Thymus (tissue), 11 donors: Measurements from ENCODE around the gene INTS15. TPM values are rescaled to one million over a fixed set of nuclear protein-coding genes. Genes with fewer than 3 reads are reported as not detected.

Source experiments
- DNase-seq, 9 donors: peaks; one replicate each; pipeline ENCODE4 v3.0.0-alpha.2; 2013; ENCODE audit warnings: low spot score in 9 of 9, low read depth in 6 of 9, missing footprints in 1 of 9
- H3K27ac ChIP-seq, 2 donors: one replicate each; pipeline ENCODE4 v1.5.1; 2013; ENCODE audit warnings: control low read depth in 1 of 2, low read depth in 1 of 2, low read length in 1 of 2, mild to moderate bottlenecking in 1 of 2, moderate library complexity in 1 of 2
- H3K27me3 ChIP-seq, 2 donors: one replicate each; pipeline ENCODE4 v1.5.1; 2013; ENCODE audit warnings: low read length in 1 of 2; ENCODE audit not compliant: control insufficient read depth in 2 of 2, insufficient read depth in 1 of 2
- H3K36me3 ChIP-seq, 2 donors: one replicate each; pipeline ENCODE4 v1.5.1; 2013; ENCODE audit warnings: low read length in 1 of 2, mild to moderate bottlenecking in 1 of 2, moderate library complexity in 1 of 2; ENCODE audit not compliant: control insufficient read depth in 2 of 2, insufficient read depth in 2 of 2
- H3K4me1 ChIP-seq, 2 donors: one replicate each; pipeline ENCODE4 v1.5.1; 2013; ENCODE audit warnings: low read length in 2 of 2; ENCODE audit not compliant: control insufficient read depth in 2 of 2, insufficient read depth in 2 of 2
- H3K4me3 ChIP-seq, 2 donors: one replicate each; pipeline ENCODE4 v1.5.1; 2013; ENCODE audit warnings: low read length in 2 of 2, control low read depth in 1 of 2, mild to moderate bottlenecking in 1 of 2
- H3K9me3 ChIP-seq, 2 donors: one replicate each; pipeline ENCODE4 v1.5.1; 2013; ENCODE audit warnings: low read length in 1 of 2, mild to moderate bottlenecking in 1 of 2; ENCODE audit not compliant: control insufficient read depth in 2 of 2, insufficient read depth in 1 of 2
- WGBS: extraction: QIAGEN DNeasy Blood & Tissue Kit; methylation state at CpG from one replicate; pipeline ENCODE4 v1.1.7; 2013; 5-methylcytosine and 5-hydroxymethylcytosine counted together
- polyA plus RNA-seq: library from polyadenylated mRNA; stranded (reverse); fragments of 200-250 nt; gene quantifications from one replicate; pipeline ENCODE4 v1.2.3, GENCODE V29; 2013
- total RNA-seq: library from RNA; stranded (reverse); fragments of 120-200 nt; gene quantifications from one replicate; pipeline ENCODE4 v1.2.4, GENCODE V29; 2013
- donor health status: healthy.

Gene INTS15
- total and polyA plus RNA-seq, 2 donors: 16.8 to 28.7 TPM

DNA sequence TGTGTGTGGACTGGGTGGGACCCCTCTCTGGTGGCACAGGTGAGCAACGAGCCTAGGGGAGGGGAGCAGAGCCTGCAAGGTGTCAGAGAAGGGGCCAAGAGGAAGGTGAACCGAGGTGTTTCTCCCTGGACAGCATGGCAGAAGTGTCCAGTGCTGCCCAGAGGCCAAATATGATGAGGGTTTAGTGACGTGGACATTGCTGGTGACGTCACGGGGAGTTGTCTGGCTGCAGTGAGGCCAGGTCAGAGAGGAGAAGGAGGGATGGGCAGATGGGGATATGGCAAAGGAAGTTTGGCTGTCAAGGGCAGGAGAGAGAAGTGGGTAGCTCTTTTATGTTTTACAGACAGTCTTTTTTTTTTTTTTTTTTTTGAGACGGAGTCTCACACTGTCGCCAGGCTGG is 23.0 kb downstream of the INTS15 start:
- DNase-seq: no peak
- H3K27ac ChIP-seq: no peak overlapping the region
- H3K9me3 ChIP-seq: no peaks in the 10 kb centered on the region
- WGBS: 89% methylated on average over 7 of the region's 7 CpGs
- peaks cover 3 to 17% of the 10 kb centered on the region in 2 donors for H3K4me1 ChIP-seq
- H3K36me3 ChIP-seq: peaks cover 10 to 19% of the 10 kb centered on the region in 2 donors
- H3K4me3 ChIP-seq: no peak overlapping the region
- peaks cover 0 to 36% of the 10 kb centered on the region in 2 donors for H3K27me3 ChIP-seq

DNA sequence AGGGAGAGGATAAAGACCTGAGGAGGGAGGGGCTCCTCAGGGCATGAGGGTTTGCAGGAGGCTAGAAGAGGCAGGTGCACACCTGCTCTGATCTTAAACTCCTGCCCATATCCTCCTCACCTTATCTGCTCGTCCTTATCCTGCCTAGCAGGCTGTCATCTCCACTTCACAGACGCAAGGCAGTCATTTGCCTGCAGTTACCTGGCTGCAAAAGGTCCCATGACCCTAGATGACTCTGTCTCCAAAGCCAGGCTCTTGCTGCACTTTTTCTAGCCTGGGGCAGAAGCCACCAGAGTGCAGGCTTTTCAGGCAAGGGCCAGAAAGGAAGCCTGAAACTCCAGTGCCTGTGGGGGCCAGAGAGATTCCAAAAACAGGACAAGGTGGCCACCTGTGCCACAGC is 23.9 kb downstream of the INTS15 start:
- Histone ChIP-seq H3K4me1 (peaks cover 3 to 17% of the 10 kb centered on the region in 2 donors), H3K9me3 (no peaks in the 10 kb centered on the region), H3K36me3 (peaks cover 3 to 12% of the 10 kb centered on the region in 2 donors), H3K27ac (no peak overlapping the region), H3K4me3 (no peak overlapping the region), H3K27me3 (peaks cover 0 to 36% of the 10 kb centered on the region in 2 donors)
- WGBS: 45% methylated on average over 2 of the region's 2 CpGs
- no peak for DNase-seq

DNA sequence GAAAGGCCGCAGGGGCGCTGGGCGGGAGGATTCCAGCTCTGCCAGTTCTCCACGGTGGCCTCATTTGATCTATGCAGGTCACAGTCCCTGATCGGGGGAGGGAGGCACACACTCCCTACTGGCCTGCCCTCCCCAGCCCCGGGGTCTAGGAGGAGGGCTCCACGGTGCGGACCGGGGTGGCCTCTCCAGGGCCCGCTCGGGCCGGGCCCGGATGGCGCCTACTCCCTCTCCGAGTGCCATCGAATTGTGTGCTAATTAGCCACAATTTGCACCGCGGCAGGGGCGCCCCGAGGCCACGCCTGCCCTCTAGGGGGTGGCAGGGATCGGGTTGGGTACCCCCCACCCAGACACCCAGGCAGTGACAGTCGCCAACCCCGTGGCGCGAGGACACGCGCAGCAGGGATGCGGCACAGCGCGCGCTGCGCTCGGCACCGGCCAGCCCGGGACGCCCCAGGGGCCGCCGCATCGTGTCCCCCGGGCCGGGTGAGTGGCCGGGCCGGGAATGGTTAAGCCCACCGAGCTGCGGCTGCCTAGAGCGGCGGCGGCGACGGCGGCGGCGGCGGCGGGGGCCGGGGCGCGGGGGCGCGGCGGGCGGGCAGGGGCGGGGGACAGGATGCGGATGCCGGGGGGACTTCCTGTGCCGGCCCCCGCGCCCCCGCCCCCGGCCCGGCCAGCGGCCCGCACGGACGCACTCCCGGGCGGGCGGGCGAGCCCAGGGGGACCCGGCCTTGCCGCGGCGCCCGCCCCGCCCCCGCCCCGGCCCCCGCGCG is 25.3 kb downstream of the INTS15 start, which contains the start of gene ZNF853:
Gene ZNF853, plus strand, starts transcription at position 658 of the 770 bp plus-strand sequence. CDS start 565 bp downstream, outside the sequence.
- Histone ChIP-seq H3K4me1 (peaks cover 6 to 23% of the 10 kb centered on the region in 2 donors), H3K9me3 (no peaks in the 10 kb centered on the region), H3K4me3 (peak within 1 kb of the TSS; percentile 48 to 85), H3K27me3 (peaks cover 0 to 36% of the 10 kb centered on the region in 2 donors), H3K36me3 (peaks cover 0 to 4% of the 10 kb centered on the region in 2 donors), H3K27ac (no peak within 1 kb of the TSS)
- peak in 1 of 9 donors; percentile 38 for DNase-seq
- 7% methylated on average over 79 of the region's 91 CpGs for whole genome bisulfite sequencing

DNA sequence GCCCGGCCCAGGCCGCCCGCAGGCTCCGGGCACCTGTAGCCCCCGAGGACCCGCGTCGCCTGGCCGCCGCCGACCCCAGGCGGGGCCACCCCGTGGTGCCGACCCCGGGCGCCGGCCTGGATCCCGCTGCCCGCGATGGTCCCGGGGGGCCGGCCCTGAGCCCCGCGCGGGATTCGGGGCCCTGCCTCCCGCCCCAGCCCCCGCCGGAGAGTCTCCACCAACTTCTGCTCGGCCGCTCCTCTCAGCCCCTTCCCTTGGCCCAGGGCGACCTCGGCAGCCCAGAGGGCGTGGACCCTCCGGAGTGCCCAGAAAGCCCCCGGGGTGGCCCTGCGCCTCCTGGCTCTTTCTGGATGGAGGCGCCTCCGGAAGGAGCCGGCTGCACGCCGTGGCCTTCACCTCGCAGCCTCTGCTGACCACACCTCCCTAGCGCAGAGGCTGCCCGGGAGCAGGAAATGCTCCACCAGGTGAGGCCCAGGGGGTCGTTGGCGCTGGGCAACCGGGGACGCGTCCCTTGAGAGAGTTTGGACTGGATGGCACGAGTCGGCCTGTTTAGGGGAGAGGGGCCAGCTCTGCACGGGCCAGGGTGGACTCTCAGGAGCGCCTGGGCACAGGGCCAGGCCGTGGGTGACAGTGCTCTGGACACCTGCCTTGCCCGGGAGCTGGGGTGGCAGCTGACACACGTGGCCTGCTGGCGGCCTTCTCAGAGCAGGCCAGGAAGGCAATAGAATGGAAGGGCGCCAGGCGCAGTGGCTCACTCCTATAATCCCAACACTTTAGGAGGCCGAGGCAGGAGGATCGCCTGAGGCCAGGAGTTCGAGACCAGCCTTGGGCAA is 26.1 kb downstream of the INTS15 start:
- H3K4me3 ChIP-seq: peak overlapping the region; percentile 48 to 85
- peaks cover 9 to 31% of the 10 kb centered on the region in 2 donors for H3K4me1 ChIP-seq
- WGBS: 13% methylated on average over 63 of the region's 63 CpGs
- peaks cover 0 to 36% of the 10 kb centered on the region in 2 donors for H3K27me3 ChIP-seq
- peaks cover 0 to under 1% of the 10 kb centered on the region in 2 donors for H3K9me3 ChIP-seq
- DNase-seq: peak in 1 of 9 donors; percentile 29
- no peak overlapping the region for H3K27ac ChIP-seq
- no peaks in the 10 kb centered on the region for H3K36me3 ChIP-seq

DNA sequence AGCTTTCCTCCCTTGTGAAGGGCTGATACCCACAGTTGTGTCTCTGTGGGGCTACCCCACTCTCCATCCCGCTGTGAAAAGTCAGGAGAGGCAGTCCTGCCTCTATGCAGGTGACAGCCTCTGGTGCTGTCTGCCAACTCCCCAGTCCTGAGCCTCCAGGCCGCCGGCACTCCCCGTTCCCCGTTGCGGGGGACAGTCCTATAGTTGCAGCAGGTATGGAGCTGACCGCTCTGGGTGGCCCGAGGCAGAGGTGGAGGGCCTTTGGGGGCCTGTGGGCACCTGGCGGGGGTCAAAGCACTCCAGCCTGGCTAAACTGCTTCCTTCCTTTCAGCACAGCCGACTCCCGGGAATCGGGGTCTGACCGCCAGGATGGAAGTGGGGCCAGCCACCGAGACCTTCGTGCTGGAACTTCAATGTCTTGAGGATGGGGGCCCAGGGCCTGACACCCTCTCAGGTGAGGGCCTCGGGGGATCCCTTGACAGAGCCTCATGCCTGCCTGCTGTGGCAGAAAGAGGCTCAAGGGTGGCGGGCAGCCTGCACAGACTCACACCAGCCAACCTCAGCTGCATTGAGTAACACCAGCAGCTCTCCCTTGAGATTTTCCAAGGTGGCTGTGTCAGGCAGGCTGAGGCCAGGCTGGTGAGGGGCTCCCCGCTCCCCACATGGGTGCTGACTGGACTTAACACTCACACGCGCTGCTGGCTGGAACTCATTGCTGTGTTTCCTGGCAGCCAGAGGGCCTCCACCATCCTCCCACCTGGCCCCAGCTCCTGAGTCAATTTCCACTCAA is 27.2 kb downstream of the INTS15 start:
- Histone ChIP-seq H3K27me3 (peaks cover 0 to 36% of the 10 kb centered on the region in 2 donors), H3K27ac (no peak overlapping the region), H3K4me3 (no peak overlapping the region), H3K4me1 (peaks cover 20 to 42% of the 10 kb centered on the region in 2 donors), H3K9me3 (peaks cover 0 to 11% of the 10 kb centered on the region in 2 donors), H3K36me3 (peaks cover 0 to 8% of the 10 kb centered on the region in 2 donors)
- no peak for DNase-seq
- WGBS: 93% methylated on average over 20 of the region's 20 CpGs

DNA sequence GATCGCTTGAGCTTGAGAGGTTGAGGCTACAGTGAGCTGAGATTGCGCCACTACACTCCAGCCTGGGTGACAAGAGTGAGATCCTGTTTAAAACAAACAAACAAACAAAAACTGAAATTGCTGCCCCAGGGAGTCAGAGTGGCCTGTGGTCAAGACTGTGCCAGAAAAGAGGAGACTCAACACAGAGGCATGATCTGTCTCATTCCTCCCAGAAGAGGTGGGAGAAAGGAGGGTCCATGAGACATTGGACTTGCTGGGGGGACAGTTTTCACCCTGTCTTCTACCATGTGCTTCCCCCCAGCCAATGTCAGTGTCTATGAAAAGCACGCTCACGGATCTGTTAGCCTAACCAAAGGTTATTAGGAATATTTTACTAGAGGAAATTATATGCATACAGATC is 28.8 kb downstream of the INTS15 start:
- peaks cover 2 to 14% of the 10 kb centered on the region in 2 donors for H3K36me3 ChIP-seq
- peaks cover 0 to 32% of the 10 kb centered on the region in 2 donors for H3K27me3 ChIP-seq
- no peak for DNase-seq
- 85% methylated on average over 4 of the region's 4 CpGs for WGBS
- peaks cover 27 to 50% of the 10 kb centered on the region in 2 donors for H3K4me1 ChIP-seq
- peaks cover 0 to 15% of the 10 kb centered on the region in 2 donors for H3K9me3 ChIP-seq
- H3K4me3 ChIP-seq: no peak overlapping the region
- no peak overlapping the region for H3K27ac ChIP-seq

DNA sequence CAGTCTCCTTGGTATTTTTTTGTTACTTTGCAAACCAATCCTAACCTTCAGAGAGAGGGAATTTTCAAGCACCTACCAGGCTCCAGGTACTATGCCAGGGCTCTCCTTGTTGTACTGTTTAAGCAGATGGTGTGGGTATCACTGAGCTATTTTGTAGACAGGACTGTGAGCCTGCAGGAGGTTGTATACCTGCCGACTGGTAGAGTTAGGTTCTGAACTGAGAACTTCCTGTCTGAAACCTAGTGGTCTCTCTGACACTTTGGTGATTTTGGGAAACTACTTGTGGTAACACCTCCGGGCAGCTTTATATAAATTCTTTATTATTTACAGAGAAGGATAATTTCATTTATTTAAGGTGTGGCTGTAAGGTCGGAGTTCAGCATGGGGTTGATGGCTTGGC is 30.1 kb downstream of the INTS15 start:
- DNase-seq: peak in 1 of 9 donors; percentile 15
- Histone ChIP-seq H3K27ac (no peak overlapping the region), H3K4me3 (no peak overlapping the region), H3K4me1 (peaks cover 35 to 52% of the 10 kb centered on the region in 2 donors), H3K27me3 (peaks cover 0 to 18% of the 10 kb centered on the region in 2 donors), H3K36me3 (peaks cover 2 to 14% of the 10 kb centered on the region in 2 donors), H3K9me3 (peaks cover 0 to 15% of the 10 kb centered on the region in 2 donors)
- WGBS: 79% methylated on average over 3 of the region's 3 CpGs

DNA sequence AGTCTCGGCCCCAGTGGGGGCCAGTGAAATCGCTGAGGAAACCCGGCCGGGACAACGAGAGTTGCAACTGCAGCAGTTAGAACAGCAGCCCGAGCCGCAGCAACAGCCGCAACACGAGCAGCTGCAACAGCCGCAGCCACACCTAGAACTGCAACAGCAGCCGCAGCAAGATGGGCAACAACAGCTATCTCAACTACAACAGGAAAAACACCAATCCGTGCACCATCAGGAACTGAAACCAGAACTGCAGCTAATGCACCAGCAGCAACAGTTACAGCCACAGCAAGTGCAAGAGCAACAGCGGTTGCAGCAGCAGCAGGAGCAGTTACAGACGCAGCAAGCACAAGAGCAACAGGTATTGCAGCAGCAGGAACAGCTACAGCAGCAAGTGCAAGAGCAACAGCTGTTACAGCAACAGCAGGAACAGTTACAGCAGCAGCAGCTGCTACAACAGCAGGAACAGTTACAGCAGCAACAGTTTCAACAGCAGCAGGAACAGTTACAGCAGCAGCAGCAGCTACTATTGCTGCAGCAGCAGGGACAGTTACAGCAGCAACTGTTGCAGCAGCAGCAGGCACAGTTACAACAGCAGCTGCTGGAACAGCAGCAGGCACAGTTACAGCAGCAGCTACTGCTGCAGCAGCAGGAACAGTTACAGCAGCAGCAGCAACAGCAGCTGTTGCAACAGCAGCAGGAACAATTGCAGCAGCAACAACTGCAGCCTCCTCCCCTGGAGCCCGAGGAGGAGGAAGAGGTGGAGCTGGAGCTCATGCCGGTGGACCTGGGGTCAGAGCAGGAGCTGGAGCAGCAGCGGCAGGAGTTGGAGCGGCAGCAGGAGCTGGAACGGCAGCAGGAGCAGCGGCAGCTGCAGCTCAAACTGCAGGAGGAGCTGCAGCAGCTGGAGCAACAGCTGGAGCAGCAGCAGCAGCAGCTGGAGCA is 31.6 kb downstream of the INTS15 start:
- no peak overlapping the region for H3K4me3 ChIP-seq
- DNase-seq: peak in 2 of 9 donors; percentile 42 to 54
- peaks cover 2 to 14% of the 10 kb centered on the region in 2 donors for H3K36me3 ChIP-seq
- peaks cover 0 to 15% of the 10 kb centered on the region in 2 donors for H3K9me3 ChIP-seq
- H3K27ac ChIP-seq: peak overlapping the region; percentile 39 to 60
- 96% methylated on average over 20 of the region's 20 CpGs for WGBS
- peaks cover 0 to 8% of the 10 kb centered on the region in 2 donors for H3K27me3 ChIP-seq
- H3K4me1 ChIP-seq: peaks cover 42 to 51% of the 10 kb centered on the region in 2 donors
